ENCODE data around the gene DCTD.

Gene DCTD

GRCh38 chr4:182893047-182893446, 24.1 kb downstream of the DCTD start:
- DNase-seq (ENCODE audit: low read depth in 2 of 2), result no peak

GRCh38 chr4:182890202-182890601, 27.0 kb downstream of the DCTD start:
- no peak for DNase-seq (ENCODE audit: low read depth in 2 of 2)

- DNase-seq (ENCODE audit: low read depth in 2 of 2), result no peak
Observed at GRCh38 chr4:182888891-182889290, 28.3 kb downstream of the DCTD start.

GRCh38 chr4:182886768-182887167, 30.4 kb downstream of the DCTD start:
- DNase-seq (ENCODE audit: low read depth in 2 of 2), result no peak

- DNase-seq (ENCODE audit: low read depth in 2 of 2), result no peak
Observed at GRCh38 chr4:182886205-182886604, 31.0 kb downstream of the DCTD start.

- no peak for DNase-seq (ENCODE audit: low read depth in 2 of 2)
Observed at GRCh38 chr4:182885738-182886077, 31.5 kb downstream of the DCTD start.

- DNase-seq (ENCODE audit: low read depth in 2 of 2), result no peak
Observed at GRCh38 chr4:182885022-182885737, 32.0 kb downstream of the DCTD start.

GRCh38 chr4:182884040-182884439, 33.1 kb downstream of the DCTD start:
- DNase-seq (ENCODE audit: low read depth in 2 of 2), result no peak

- DNase-seq (ENCODE audit: low read depth in 2 of 2), result no peak
Observed at GRCh38 chr4:182883351-182883750, 33.8 kb downstream of the DCTD start.

- DNase-seq (ENCODE audit: low read depth in 2 of 2), result no peak
Observed at GRCh38 chr4:182881914-182882313, 35.3 kb downstream of the DCTD start.

- no peak for DNase-seq (ENCODE audit: low read depth in 2 of 2)
Observed at GRCh38 chr4:182880387-182881356, 36.5 kb downstream of the DCTD start.

GRCh38 chr4:182879913-182880312, 37.3 kb downstream of the DCTD start:
- DNase-seq (ENCODE audit: low read depth in 2 of 2), result no peak

GRCh38 chr4:182878633-182879495, 38.3 kb downstream of the DCTD start:
- no peak for DNase-seq (ENCODE audit: low read depth in 2 of 2)

GRCh38 chr4:182877326-182877883, 39.8 kb downstream of the DCTD start:
- DNase-seq (ENCODE audit: low read depth in 2 of 2), result no peak

- DNase-seq (ENCODE audit: low read depth in 2 of 2), result no peak
Observed at GRCh38 chr4:182876427-182876826, 40.8 kb downstream of the DCTD start.

GRCh38 chr4:182875453-182876405, 41.5 kb downstream of the DCTD start:
- DNase-seq (ENCODE audit: low read depth in 2 of 2), result no peak

GRCh38 chr4:182874797-182875345, 42.3 kb downstream of the DCTD start:
- DNase-seq (ENCODE audit: low read depth in 2 of 2), result no peak

GRCh38 chr4:182874304-182874751, 42.9 kb downstream of the DCTD start:
- no peak for DNase-seq (ENCODE audit: low read depth in 2 of 2)

GRCh38 chr4:182873726-182874125, 43.5 kb downstream of the DCTD start:
- no peak for DNase-seq (ENCODE audit: low read depth in 2 of 2)

GRCh38 chr4:182873289-182873688, 43.9 kb downstream of the DCTD start:
- DNase-seq (ENCODE audit: low read depth in 2 of 2), result no peak

All from stimulated activated CD4-positive, alpha-beta T cell treated with anti-CD3 and anti-CD28 coated beads, Interleukin-1b, Interleukin-23, amount 100 ng/mL, for 4 hours (primary cell).